K562 (cell line): ENCODE results near the gene SLC66A3. TPM values are rescaled to one million over a fixed set of nuclear protein-coding genes. Genes with fewer than 3 reads are reported as not detected.

Source experiments
- CHD7 ChIP-seq: fragments of 200-600 bp; sonication (generic); IDR thresholded peaks from one replicate; pipeline ENCODE4 v1.6.1; 2012; ENCODE audit warnings: mild to moderate bottlenecking, low read depth, low read length, inconsistent platforms
- E2F6 ChIP-seq, 2 experiments: IDR thresholded peaks; 2 replicates each; pipeline ENCODE4 v1.6.1; 2011; ENCODE audit warnings: borderline replicate concordance in 1 of 2, control low read depth in 1 of 2, low read depth in 1 of 2, low read length in 1 of 2, mild to moderate bottlenecking in 1 of 2, mixed read lengths in 1 of 2, moderate library complexity in 1 of 2; ENCODE audit not compliant: insufficient read depth in 1 of 2, insufficient read length in 1 of 2, poor library complexity in 1 of 2, severe bottlenecking in 1 of 2; ENCODE audit errors: extremely low read depth in 1 of 2
- FOXP4 ChIP-seq: sonication (generic); formaldehyde crosslinking; IDR thresholded peaks from 2 replicates; pipeline ENCODE4 v1.8.0; 2022; ENCODE audit warnings: mild to moderate bottlenecking, missing genetic modification reagents, borderline replicate concordance
- RBFOX2 ChIP-seq: fragments of 200-400 bp; formaldehyde crosslinking; IDR thresholded peaks from 2 replicates; pipeline ENCODE4 v1.6.1; 2017; ENCODE audit warnings: low read depth, mild to moderate bottlenecking, low read length, moderate library complexity
- RNF2 ChIP-seq: sonication (generic); IDR thresholded peaks from 2 replicates; pipeline ENCODE4 v1.6.1; 2016
- ZNF511 ChIP-seq: sonication (generic); formaldehyde crosslinking; IDR thresholded peaks from 2 replicates; pipeline ENCODE4 v1.8.0; 2022; ENCODE audit warnings: mild to moderate bottlenecking, missing genetic modification reagents
- polyA plus RNA-seq, 8 experiments: library from polyadenylated mRNA; depleted of rRNA in 4 of 8; stranded (reverse) in 5 of 8; unstranded in 3 of 8; fragments of >200 nt; fragmentation: Nextera tagmentation in 2 of 8; fragmentation: Illumina TruSeq in 1 of 8; extraction: Ambion mirVana in 2 of 8; extraction: Trizol in 1 of 8; gene quantifications; 2 replicates each; pipeline versions ENCODE4 v1.2.1 to v1.2.3, GENCODE V29; 2011 to 2014; ENCODE audit warnings: inconsistent platforms in 1 of 8, missing spikeins in 1 of 8
- total RNA-seq, 7 experiments: library from RNA; depleted of rRNA in 6 of 7; stranded (reverse); fragments of >200 nt in 6 of 7; fragmentation: Illumina TruSeq in 2 of 7; extraction: Trizol in 2 of 7; gene quantifications; 2 replicates each; pipeline versions ENCODE4 v1.2.1 to v1.2.3, GENCODE V29; 2011 to 2021; ENCODE audit warnings: low replicate concordance in 1 of 7

The SLC66A3 gene
- total and polyA plus RNA-seq, 9 of the 15 experiments (the other 6 are each of a cell fraction or from before 2014, with no cell fraction given): 2.8 to 30.0 (median 9.1) TPM

GRCh38 chr2:11129598-11130449 lies 25.4 kb upstream of the SLC66A3 start (continued):
- TF ChIP-seq RNF2 (0 out of 2 replicates have a peak, but pooled peaks have one; percentile 33), RBFOX2 (peak; percentile 37; the same call in 1 of the 2 replicates), FOXP4 (CRISPR knock-in tag) (peak; percentile 46; the same call in 1 of the 2 replicates), ZNF511 (peak; percentile 92), CHD7 (no peak), E2F6 (IDR thresholded peaks at IDR 0.05; ENCODE audit: borderline replicate concordance in 1 of 2, extremely low read depth in 1 of 2, insufficient read depth in 1 of 2, insufficient read length in 1 of 2, low read depth in 1 of 2, low read length in 1 of 2, poor library complexity in 1 of 2, severe bottlenecking in 1 of 2) (peak; percentile 56 to 83)
